Astrocyte (in vitro differentiated cells and primary cell): ENCODE data around the gene VPS72. TPM values are rescaled to one million over a fixed set of nuclear protein-coding genes. Genes with fewer than 3 reads are reported as not detected.

Experiments
- DNase-seq: peaks from one replicate; pipeline ENCODE4 v3.0.0-alpha.2; 2010; ENCODE audit warnings: low read depth
- FAIRE-seq: peaks from 2 replicates; lab custom pipeline; 2011; peaks lifted over from hg19 to GRCh38; lab: Jason Lieb, UNC
- H2AFZ ChIP-seq: 2 replicates; pipeline ENCODE4 v1.6.0; 2012; ENCODE audit warnings: low read depth, low read length, inconsistent platforms
- H3K27ac ChIP-seq: 2 replicates; pipeline ENCODE4 v1.5.1; 2011; ENCODE audit warnings: low read depth, low read length, inconsistent platforms
- H3K27me3 ChIP-seq: 2 replicates; pipeline ENCODE4 v1.6.0; 2011; ENCODE audit warnings: low read length, inconsistent platforms; ENCODE audit not compliant: insufficient read depth
- H3K36me3 ChIP-seq: 2 replicates; pipeline ENCODE4 v1.5.1; 2011; ENCODE audit warnings: low read length, inconsistent platforms; ENCODE audit not compliant: insufficient read depth
- H3K4me1 ChIP-seq: 2 replicates; pipeline ENCODE4 v1.5.1; 2011; ENCODE audit warnings: low read length, inconsistent platforms; ENCODE audit not compliant: insufficient read depth
- H3K4me2 ChIP-seq: 2 replicates; pipeline ENCODE4 v1.6.0; 2012; ENCODE audit warnings: low read length, inconsistent platforms
- H3K4me3 ChIP-seq: 2 replicates; pipeline ENCODE4 v1.5.1; 2011; ENCODE audit warnings: low read depth, mild to moderate bottlenecking, low read length, inconsistent platforms; ENCODE audit not compliant: insufficient read depth
- H3K79me2 ChIP-seq: 2 replicates; pipeline ENCODE4 v1.6.0; 2012; ENCODE audit warnings: mild to moderate bottlenecking, low read length, inconsistent platforms; ENCODE audit not compliant: insufficient read depth
- H3K9ac ChIP-seq: 2 replicates; pipeline ENCODE4 v1.6.0; 2012; ENCODE audit warnings: mild to moderate bottlenecking, low read length, inconsistent platforms
- H3K9me3 ChIP-seq: 2 replicates; pipeline ENCODE4 v1.5.1; 2012; ENCODE audit warnings: low read depth, mild to moderate bottlenecking, low read length, inconsistent platforms; ENCODE audit not compliant: insufficient read depth
- H4K20me1 ChIP-seq: 2 replicates; pipeline ENCODE4 v1.6.0; 2012; ENCODE audit warnings: low read length, inconsistent platforms; ENCODE audit not compliant: insufficient read depth
- H3K27ac Mint-ChIP-seq: one replicate; pipeline ENCODE4 v1.8.0; 2021; ENCODE audit warnings: mild to moderate bottlenecking, mixed read lengths; ENCODE audit not compliant: unreplicated experiment
- H3K27me3 Mint-ChIP-seq: one replicate; pipeline ENCODE4 v1.8.0; 2021; ENCODE audit warnings: low read depth, mixed read lengths; ENCODE audit not compliant: unreplicated experiment
- H3K36me3 Mint-ChIP-seq: one replicate; pipeline ENCODE4 v1.8.0; 2021; ENCODE audit warnings: low read depth, mixed read lengths; ENCODE audit not compliant: unreplicated experiment
- H3K4me1 Mint-ChIP-seq: one replicate; pipeline ENCODE4 v1.8.0; 2021; ENCODE audit warnings: low read depth, mixed read lengths; ENCODE audit not compliant: unreplicated experiment
- H3K4me3 Mint-ChIP-seq: one replicate; pipeline ENCODE4 v1.8.0; 2021; ENCODE audit warnings: mild to moderate bottlenecking, moderate library complexity, mixed read lengths; ENCODE audit not compliant: unreplicated experiment
- H3K9me3 Mint-ChIP-seq: one replicate; pipeline ENCODE4 v1.8.0; 2021; ENCODE audit warnings: mild to moderate bottlenecking, mixed read lengths; ENCODE audit not compliant: unreplicated experiment
- EZH2 ChIP-seq: IDR thresholded peaks from 2 replicates; pipeline ENCODE4 v1.6.1; 2012; ENCODE audit warnings: mild to moderate bottlenecking, low read length, inconsistent platforms; ENCODE audit not compliant: insufficient read depth
- total RNA-seq: library from RNA; stranded (reverse); gene quantifications from 2 replicates; pipeline ENCODE4 v1.2.1, GENCODE V29; 2021
- TF ChIP-seq, protein P1 (sequence below): IDR thresholded peaks from 2 replicates; pipeline ENCODE4 v1.5.1; 2011; ENCODE audit warnings: low read depth, mild to moderate bottlenecking, inconsistent platforms, low read length, moderate library complexity; ENCODE audit not compliant: insufficient read depth

The VPS72 gene
- total RNA-seq, 1 donor from 2014 or later, result 59.0 TPM

DNA sequence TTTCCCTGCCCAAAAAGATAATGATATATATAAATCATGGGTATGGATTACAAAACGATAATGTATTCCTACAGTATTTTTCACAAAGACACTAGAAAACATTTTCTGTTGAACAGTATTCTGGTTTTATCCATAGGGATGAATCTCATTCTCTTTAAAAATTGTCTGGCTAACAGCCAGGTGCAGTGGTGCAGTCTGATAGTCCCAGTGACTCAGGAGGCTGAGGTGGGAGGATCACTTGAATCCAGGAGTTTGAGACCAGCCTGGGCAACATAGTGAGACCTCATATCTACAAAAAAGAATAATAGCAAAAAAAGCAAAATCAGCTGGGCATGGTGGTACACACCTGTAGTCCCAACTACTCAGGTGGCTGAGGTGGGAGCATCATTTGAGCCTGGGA lies 31.6 kb upstream of the VPS72 start:
- no peak overlapping the region for H3K27ac ChIP-seq
- no peak overlapping the region for H2AFZ ChIP-seq
- no peaks in the 10 kb centered on the region for H3K27me3 Mint-ChIP-seq
- peaks cover 87% of the 10 kb centered on the region for H3K79me2 ChIP-seq
- no peaks in the 10 kb centered on the region for H3K9me3 ChIP-seq
- TF ChIP-seq, protein P1, sequence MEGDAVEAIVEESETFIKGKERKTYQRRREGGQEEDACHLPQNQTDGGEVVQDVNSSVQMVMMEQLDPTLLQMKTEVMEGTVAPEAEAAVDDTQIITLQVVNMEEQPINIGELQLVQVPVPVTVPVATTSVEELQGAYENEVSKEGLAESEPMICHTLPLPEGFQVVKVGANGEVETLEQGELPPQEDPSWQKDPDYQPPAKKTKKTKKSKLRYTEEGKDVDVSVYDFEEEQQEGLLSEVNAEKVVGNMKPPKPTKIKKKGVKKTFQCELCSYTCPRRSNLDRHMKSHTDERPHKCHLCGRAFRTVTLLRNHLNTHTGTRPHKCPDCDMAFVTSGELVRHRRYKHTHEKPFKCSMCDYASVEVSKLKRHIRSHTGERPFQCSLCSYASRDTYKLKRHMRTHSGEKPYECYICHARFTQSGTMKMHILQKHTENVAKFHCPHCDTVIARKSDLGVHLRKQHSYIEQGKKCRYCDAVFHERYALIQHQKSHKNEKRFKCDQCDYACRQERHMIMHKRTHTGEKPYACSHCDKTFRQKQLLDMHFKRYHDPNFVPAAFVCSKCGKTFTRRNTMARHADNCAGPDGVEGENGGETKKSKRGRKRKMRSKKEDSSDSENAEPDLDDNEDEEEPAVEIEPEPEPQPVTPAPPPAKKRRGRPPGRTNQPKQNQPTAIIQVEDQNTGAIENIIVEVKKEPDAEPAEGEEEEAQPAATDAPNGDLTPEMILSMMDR, result no peak
- no peak for TF ChIP-seq EZH2
- no peaks in the 10 kb centered on the region for H3K9me3 Mint-ChIP-seq
- H3K27ac Mint-ChIP-seq, result peak overlapping the region; percentile 58
- peaks cover 8% of the 10 kb centered on the region for H3K36me3 Mint-ChIP-seq
- peaks cover 84% of the 10 kb centered on the region for H4K20me1 ChIP-seq
- peaks cover 5% of the 10 kb centered on the region for H3K4me1 ChIP-seq
- peaks cover 11% of the 10 kb centered on the region for H3K36me3 ChIP-seq
- H3K4me3 ChIP-seq, result no peak overlapping the region
- DNase-seq (no peak), FAIRE-seq (no peak)
- no peaks in the 10 kb centered on the region for H3K27me3 ChIP-seq
- no peak overlapping the region for H3K4me2 ChIP-seq
- peaks cover 9% of the 10 kb centered on the region for H3K4me1 Mint-ChIP-seq
- H3K4me3 Mint-ChIP-seq, result no peak overlapping the region
- no peak overlapping the region for H3K9ac ChIP-seq

GRCh38 chr1:151213560-151213959 lies 23.6 kb upstream of the VPS72 start:
- no peak overlapping the region for H3K4me3 Mint-ChIP-seq
- no peak overlapping the region for H3K9ac ChIP-seq
- peaks cover 97% of the 10 kb centered on the region for H3K79me2 ChIP-seq
- H3K27ac ChIP-seq, result no peak overlapping the region
- no peaks in the 10 kb centered on the region for H3K9me3 ChIP-seq
- H4K20me1 ChIP-seq, result peaks cover 90% of the 10 kb centered on the region
- H3K9me3 Mint-ChIP-seq, result no peaks in the 10 kb centered on the region
- H3K4me1 Mint-ChIP-seq, result peaks cover 20% of the 10 kb centered on the region
- no peak overlapping the region for H3K4me2 ChIP-seq
- FAIRE-seq, result no peak
- no peak overlapping the region for H3K4me3 ChIP-seq
- H3K4me1 ChIP-seq, result peaks cover 2% of the 10 kb centered on the region
- peak; percentile 58 for DNase-seq
- H3K27me3 Mint-ChIP-seq, result no peaks in the 10 kb centered on the region
- no peak for TF ChIP-seq EZH2
- TF ChIP-seq, protein P1, result no peak
- peaks cover 15% of the 10 kb centered on the region for H3K36me3 Mint-ChIP-seq
- H2AFZ ChIP-seq, result no peak overlapping the region
- H3K27ac Mint-ChIP-seq, result peak overlapping the region; percentile 3
- peaks cover 8% of the 10 kb centered on the region for H3K36me3 ChIP-seq
- H3K27me3 ChIP-seq, result no peaks in the 10 kb centered on the region

DNA sequence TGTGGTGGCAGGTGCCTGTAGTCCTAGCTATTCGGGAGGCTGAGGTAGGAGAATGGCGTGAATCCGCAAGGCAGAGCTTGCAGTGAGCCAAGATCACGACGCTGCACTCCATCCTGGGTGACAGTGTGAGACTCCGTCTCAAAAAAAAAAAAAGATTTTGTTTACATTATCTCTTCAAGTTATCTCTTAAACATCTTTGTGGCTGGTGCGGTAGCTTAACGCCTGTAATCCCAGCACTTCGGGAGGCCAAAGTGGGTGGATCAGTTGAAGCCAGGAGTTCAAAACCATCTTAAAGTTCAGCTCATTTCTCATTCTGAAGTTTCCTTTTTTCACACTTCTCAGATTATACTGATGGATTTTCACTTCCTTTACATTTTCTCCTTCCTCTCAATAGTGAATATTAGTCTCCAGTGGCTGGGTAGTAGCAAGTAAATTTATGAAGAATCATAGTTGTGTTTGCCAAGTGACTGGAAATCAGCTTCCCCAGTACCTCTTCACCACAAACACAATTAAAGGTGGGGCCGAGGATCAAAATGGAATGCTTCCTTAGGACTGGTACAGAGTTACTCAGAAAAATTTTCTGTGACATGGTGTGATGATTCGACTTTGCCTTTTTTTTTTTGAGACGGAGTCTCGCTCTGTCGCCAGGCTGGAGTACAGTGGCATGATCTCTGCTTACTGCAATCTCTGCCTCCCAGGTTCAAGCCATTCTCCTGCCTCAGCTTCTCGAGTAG lies 22.1 kb upstream of the VPS72 start:
- Histone ChIP-seq H4K20me1 (peaks cover 87% of the 10 kb centered on the region), H3K36me3 (peaks cover 4% of the 10 kb centered on the region)
- H3K4me3 Mint-ChIP-seq, result peak overlapping the region; percentile 77

More for the DNA sequence above, 22.1 kb upstream of the VPS72 start:
- H3K36me3 Mint-ChIP-seq, result peaks cover 14% of the 10 kb centered on the region
- Histone ChIP-seq H3K27me3 (no peaks in the 10 kb centered on the region), H3K79me2 (peaks cover 97% of the 10 kb centered on the region), H3K4me1 (peaks cover 2% of the 10 kb centered on the region), H3K4me2 (no peak overlapping the region), H3K27ac (no peak overlapping the region), H3K9me3 (no peaks in the 10 kb centered on the region), H3K4me3 (no peak overlapping the region), H2AFZ (no peak overlapping the region), H3K9ac (no peak overlapping the region)
- DNase-seq (no peak), FAIRE-seq (no peak)
- H3K9me3 Mint-ChIP-seq, result no peaks in the 10 kb centered on the region
- H3K4me1 Mint-ChIP-seq, result peaks cover 20% of the 10 kb centered on the region
- TF ChIP-seq EZH2, result no peak
- TF ChIP-seq, protein P1, result no peak
- no peaks in the 10 kb centered on the region for H3K27me3 Mint-ChIP-seq
- H3K27ac Mint-ChIP-seq, result peak overlapping the region; percentile 83
